ENCODE measurements around the gene SPAG16. TPM values are rescaled to one million over a fixed set of nuclear protein-coding genes. Genes with fewer than 3 reads are reported as not detected.

The SPAG16 gene
- total and polyA plus RNA-seq, 3 experiments from 2014 or later, result 7.7 to 15.3 (median 8.2) TPM

GRCh38 chr2:214139630-214140284, 855.5 kb downstream of the SPAG16 start:
- Mint-ChIP-seq H3K27ac (no peak overlapping the region), H3K4me1 (no peaks in the 10 kb centered on the region), H3K4me3 (no peak overlapping the region), H3K27me3 (no peaks in the 10 kb centered on the region), H3K9me3 (peaks cover 0 to 9% (median 0%) of the 10 kb centered on the region in 5 donors), H3K36me3 (no peaks in the 10 kb centered on the region)
- POLR2A ChIA-PET, result no interaction called here
- no peaks in the 10 kb centered on the region for H3K9me3 ChIP-seq (ENCODE audit: low read length)
- H3K27ac ChIP-seq (ENCODE audit: low read depth, low read length), result no peak overlapping the region
- no peaks in the 10 kb centered on the region for H3K27me3 ChIP-seq (ENCODE audit: insufficient read depth, low read length, poor library complexity, severe bottlenecking)
- DNase-seq, result no peak
- no peaks in the 10 kb centered on the region for H3K4me1 ChIP-seq (ENCODE audit: insufficient read depth, low read length)
- no peaks in the 10 kb centered on the region for H3K36me3 ChIP-seq (ENCODE audit: insufficient read depth, low read length)
- CTCF ChIA-PET, result no interaction called here
- no peak overlapping the region for H3K4me3 ChIP-seq (ENCODE audit: low read length)

- H3K4me1 Mint-ChIP-seq, result no peaks in the 10 kb centered on the region
- H3K4me3 ChIP-seq (ENCODE audit: low read length), result no peak overlapping the region
- H3K27me3 Mint-ChIP-seq, result no peaks in the 10 kb centered on the region
- peaks cover 0 to 6% (median 0%) of the 10 kb centered on the region in 5 donors for H3K9me3 Mint-ChIP-seq
- DNase-seq, result no peak
- no peaks in the 10 kb centered on the region for H3K9me3 ChIP-seq (ENCODE audit: low read length)
- H3K36me3 ChIP-seq (ENCODE audit: insufficient read depth, low read length), result no peaks in the 10 kb centered on the region
- CTCF ChIA-PET, result no interaction called here
- H3K4me3 Mint-ChIP-seq, result no peak overlapping the region
- no peak overlapping the region for H3K27ac Mint-ChIP-seq
- POLR2A ChIA-PET, result no interaction called here
- no peaks in the 10 kb centered on the region for H3K36me3 Mint-ChIP-seq
- no peaks in the 10 kb centered on the region for H3K27me3 ChIP-seq (ENCODE audit: insufficient read depth, low read length, poor library complexity, severe bottlenecking)
- no peak overlapping the region for H3K27ac ChIP-seq (ENCODE audit: low read depth, low read length)
- no peaks in the 10 kb centered on the region for H3K4me1 ChIP-seq (ENCODE audit: insufficient read depth, low read length)
Measured at GRCh38 chr2:214156971-214157370, 872.7 kb downstream of the SPAG16 start.

GRCh38 chr2:214158851-214159250, 874.6 kb downstream of the SPAG16 start:
- Mint-ChIP-seq H3K27me3 (no peaks in the 10 kb centered on the region), H3K4me3 (no peak overlapping the region), H3K27ac (no peak overlapping the region), H3K36me3 (no peaks in the 10 kb centered on the region), H3K9me3 (peaks cover 0 to 6% (median 0%) of the 10 kb centered on the region in 5 donors), H3K4me1 (no peaks in the 10 kb centered on the region)
- Histone ChIP-seq H3K4me1 (ENCODE audit: insufficient read depth, low read length) (no peaks in the 10 kb centered on the region), H3K36me3 (ENCODE audit: insufficient read depth, low read length) (no peaks in the 10 kb centered on the region), H3K9me3 (ENCODE audit: low read length) (no peaks in the 10 kb centered on the region), H3K27ac (ENCODE audit: low read depth, low read length) (no peak overlapping the region), H3K4me3 (ENCODE audit: low read length) (no peak overlapping the region), H3K27me3 (ENCODE audit: insufficient read depth, low read length, poor library complexity, severe bottlenecking) (no peaks in the 10 kb centered on the region)
- ChIA-PET CTCF (no interaction called here), POLR2A (no interaction called here)
- no peak for DNase-seq

GRCh38 chr2:214169281-214169680, 885.0 kb downstream of the SPAG16 start:
- ChIA-PET CTCF (no interaction called here), POLR2A (no interaction called here)
- no peaks in the 10 kb centered on the region for H3K36me3 Mint-ChIP-seq
- Histone ChIP-seq H3K36me3 (ENCODE audit: insufficient read depth, low read length) (no peaks in the 10 kb centered on the region), H3K4me1 (ENCODE audit: insufficient read depth, low read length) (no peaks in the 10 kb centered on the region), H3K9me3 (ENCODE audit: low read length) (no peaks in the 10 kb centered on the region), H3K27me3 (ENCODE audit: insufficient read depth, low read length, poor library complexity, severe bottlenecking) (no peaks in the 10 kb centered on the region), H3K27ac (ENCODE audit: low read depth, low read length) (no peak overlapping the region), H3K4me3 (ENCODE audit: low read length) (no peak overlapping the region)
- DNase-seq, result no peak
- H3K27ac Mint-ChIP-seq, result no peak overlapping the region
- peaks cover 0 to 2% (median 0%) of the 10 kb centered on the region in 5 donors for H3K9me3 Mint-ChIP-seq
- H3K27me3 Mint-ChIP-seq, result no peaks in the 10 kb centered on the region
- H3K4me1 Mint-ChIP-seq, result no peaks in the 10 kb centered on the region
- no peak overlapping the region for H3K4me3 Mint-ChIP-seq

- Histone ChIP-seq H3K9me3 (ENCODE audit: low read length) (no peaks in the 10 kb centered on the region), H3K4me1 (ENCODE audit: insufficient read depth, low read length) (no peaks in the 10 kb centered on the region), H3K27me3 (ENCODE audit: insufficient read depth, low read length, poor library complexity, severe bottlenecking) (no peaks in the 10 kb centered on the region), H3K4me3 (ENCODE audit: low read length) (no peak overlapping the region), H3K27ac (ENCODE audit: low read depth, low read length) (no peak overlapping the region), H3K36me3 (ENCODE audit: insufficient read depth, low read length) (no peaks in the 10 kb centered on the region)
- DNase-seq, result no peak
- no peak overlapping the region for H3K4me3 Mint-ChIP-seq
- no peaks in the 10 kb centered on the region for H3K36me3 Mint-ChIP-seq
- H3K9me3 Mint-ChIP-seq, result peaks cover 0 to 2% (median 0%) of the 10 kb centered on the region in 5 donors
- no peaks in the 10 kb centered on the region for H3K4me1 Mint-ChIP-seq
- no peaks in the 10 kb centered on the region for H3K27me3 Mint-ChIP-seq
- POLR2A ChIA-PET, result no interaction called here
- CTCF ChIA-PET, result no interaction called here
- H3K27ac Mint-ChIP-seq, result no peak overlapping the region
Measured at GRCh38 chr2:214169736-214170135, 885.5 kb downstream of the SPAG16 start.

- no peak for DNase-seq
- Histone ChIP-seq H3K36me3 (ENCODE audit: insufficient read depth, low read length) (no peaks in the 10 kb centered on the region), H3K27me3 (ENCODE audit: insufficient read depth, low read length, poor library complexity, severe bottlenecking) (no peaks in the 10 kb centered on the region), H3K27ac (ENCODE audit: low read depth, low read length) (no peak overlapping the region), H3K9me3 (ENCODE audit: low read length) (no peaks in the 10 kb centered on the region), H3K4me1 (ENCODE audit: insufficient read depth, low read length) (no peaks in the 10 kb centered on the region), H3K4me3 (ENCODE audit: low read length) (no peak overlapping the region)
- no peaks in the 10 kb centered on the region for H3K4me1 Mint-ChIP-seq
- H3K4me3 Mint-ChIP-seq, result no peak overlapping the region
- CTCF ChIA-PET, result no interaction called here
- H3K27me3 Mint-ChIP-seq, result no peaks in the 10 kb centered on the region
- no peak overlapping the region for H3K27ac Mint-ChIP-seq
- no peaks in the 10 kb centered on the region for H3K36me3 Mint-ChIP-seq
- POLR2A ChIA-PET, result no interaction called here
- H3K9me3 Mint-ChIP-seq, result no peaks in the 10 kb centered on the region
Measured at GRCh38 chr2:214174563-214174962, 890.3 kb downstream of the SPAG16 start.

GRCh38 chr2:214180071-214180470, 895.8 kb downstream of the SPAG16 start:
- no peaks in the 10 kb centered on the region for H3K9me3 ChIP-seq (ENCODE audit: low read length)
- H3K27me3 ChIP-seq (ENCODE audit: insufficient read depth, low read length, poor library complexity, severe bottlenecking), result no peaks in the 10 kb centered on the region
- Mint-ChIP-seq H3K4me1 (no peaks in the 10 kb centered on the region), H3K9me3 (no peaks in the 10 kb centered on the region), H3K27me3 (no peaks in the 10 kb centered on the region), H3K4me3 (no peak overlapping the region), H3K36me3 (no peaks in the 10 kb centered on the region), H3K27ac (no peak overlapping the region)
- H3K4me1 ChIP-seq (ENCODE audit: insufficient read depth, low read length), result no peaks in the 10 kb centered on the region
- H3K27ac ChIP-seq (ENCODE audit: low read depth, low read length), result no peak overlapping the region
- ChIA-PET POLR2A (no interaction called here), CTCF (no interaction called here)
- no peak overlapping the region for H3K4me3 ChIP-seq (ENCODE audit: low read length)
- no peaks in the 10 kb centered on the region for H3K36me3 ChIP-seq (ENCODE audit: insufficient read depth, low read length)
- DNase-seq, result no peak

- H3K27ac Mint-ChIP-seq, result no peak overlapping the region
- Histone ChIP-seq H3K4me1 (ENCODE audit: insufficient read depth, low read length) (no peaks in the 10 kb centered on the region), H3K36me3 (ENCODE audit: insufficient read depth, low read length) (no peaks in the 10 kb centered on the region), H3K27ac (ENCODE audit: low read depth, low read length) (no peak overlapping the region), H3K9me3 (ENCODE audit: low read length) (no peaks in the 10 kb centered on the region), H3K4me3 (ENCODE audit: low read length) (no peak overlapping the region), H3K27me3 (ENCODE audit: insufficient read depth, low read length, poor library complexity, severe bottlenecking) (no peaks in the 10 kb centered on the region)
- no peak for DNase-seq
- no peak overlapping the region for H3K4me3 Mint-ChIP-seq
- H3K4me1 Mint-ChIP-seq, result no peaks in the 10 kb centered on the region
- no peaks in the 10 kb centered on the region for H3K9me3 Mint-ChIP-seq
- no peaks in the 10 kb centered on the region for H3K36me3 Mint-ChIP-seq
- H3K27me3 Mint-ChIP-seq, result no peaks in the 10 kb centered on the region
- ChIA-PET POLR2A (no interaction called here), CTCF (no interaction called here)
Measured at GRCh38 chr2:214180686-214181085, 896.4 kb downstream of the SPAG16 start.

- no peak for DNase-seq
- no peaks in the 10 kb centered on the region for H3K4me1 Mint-ChIP-seq
- no peaks in the 10 kb centered on the region for H3K36me3 Mint-ChIP-seq
- no peaks in the 10 kb centered on the region for H3K27me3 Mint-ChIP-seq
- no peaks in the 10 kb centered on the region for H3K9me3 Mint-ChIP-seq
- Histone ChIP-seq H3K36me3 (ENCODE audit: insufficient read depth, low read length) (no peaks in the 10 kb centered on the region), H3K4me3 (ENCODE audit: low read length) (no peak overlapping the region), H3K4me1 (ENCODE audit: insufficient read depth, low read length) (no peaks in the 10 kb centered on the region), H3K9me3 (ENCODE audit: low read length) (no peaks in the 10 kb centered on the region), H3K27me3 (ENCODE audit: insufficient read depth, low read length, poor library complexity, severe bottlenecking) (no peaks in the 10 kb centered on the region), H3K27ac (ENCODE audit: low read depth, low read length) (no peak overlapping the region)
- ChIA-PET CTCF (no interaction called here), POLR2A (no interaction called here)
- H3K27ac Mint-ChIP-seq, result no peak overlapping the region
- H3K4me3 Mint-ChIP-seq, result no peak overlapping the region
Measured at GRCh38 chr2:214184461-214184860, 900.2 kb downstream of the SPAG16 start.

All from CD8-positive, alpha-beta memory T cell (primary cell).